Stimulated activated CD4-positive, alpha-beta T cell treated with anti-CD3 and anti-CD28 coated beads, Interleukin-1b, Interleukin-23, amount 100 ng/mL, for 1 hour (primary cell): ENCODE data around the gene PRKG1.

Experiments
- DNase-seq, 2 donors: peaks; one replicate each; pipeline ENCODE4 v3.0.0-alpha.2; 2020; ENCODE audit warnings: low read depth in 2 of 2

PRKG1 gene

DNA sequence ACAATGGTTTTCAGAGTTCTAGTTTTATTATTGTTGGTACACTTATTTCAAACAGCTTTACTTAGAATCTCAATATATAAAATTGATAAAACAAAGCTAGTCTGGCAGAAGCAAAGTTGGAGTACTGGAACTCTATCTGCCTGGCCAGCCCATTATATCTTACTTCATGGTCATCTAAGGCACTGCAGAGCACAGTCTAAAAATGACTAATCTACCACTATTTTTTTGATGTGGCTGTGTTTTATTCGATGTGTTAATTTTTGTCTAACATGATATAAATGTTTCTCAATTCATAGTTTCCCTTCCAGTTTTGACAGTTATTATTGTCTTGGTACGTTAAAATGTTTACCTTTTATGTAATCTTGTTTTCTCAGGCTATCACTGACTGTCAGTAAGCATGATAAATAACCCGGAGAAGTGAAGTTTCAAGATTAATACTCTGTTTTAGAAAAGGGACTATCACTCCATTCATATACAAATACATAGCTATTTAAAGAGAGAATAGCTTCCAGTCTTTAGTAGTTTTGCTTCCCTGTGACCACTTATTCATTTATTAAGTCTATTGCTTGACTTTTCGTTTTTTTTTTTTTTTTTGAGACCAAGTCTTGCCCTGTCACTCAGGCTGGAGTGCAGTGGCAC lies 685.7 kb downstream of the PRKG1 start:
- DNase-seq = no peak

DNA sequence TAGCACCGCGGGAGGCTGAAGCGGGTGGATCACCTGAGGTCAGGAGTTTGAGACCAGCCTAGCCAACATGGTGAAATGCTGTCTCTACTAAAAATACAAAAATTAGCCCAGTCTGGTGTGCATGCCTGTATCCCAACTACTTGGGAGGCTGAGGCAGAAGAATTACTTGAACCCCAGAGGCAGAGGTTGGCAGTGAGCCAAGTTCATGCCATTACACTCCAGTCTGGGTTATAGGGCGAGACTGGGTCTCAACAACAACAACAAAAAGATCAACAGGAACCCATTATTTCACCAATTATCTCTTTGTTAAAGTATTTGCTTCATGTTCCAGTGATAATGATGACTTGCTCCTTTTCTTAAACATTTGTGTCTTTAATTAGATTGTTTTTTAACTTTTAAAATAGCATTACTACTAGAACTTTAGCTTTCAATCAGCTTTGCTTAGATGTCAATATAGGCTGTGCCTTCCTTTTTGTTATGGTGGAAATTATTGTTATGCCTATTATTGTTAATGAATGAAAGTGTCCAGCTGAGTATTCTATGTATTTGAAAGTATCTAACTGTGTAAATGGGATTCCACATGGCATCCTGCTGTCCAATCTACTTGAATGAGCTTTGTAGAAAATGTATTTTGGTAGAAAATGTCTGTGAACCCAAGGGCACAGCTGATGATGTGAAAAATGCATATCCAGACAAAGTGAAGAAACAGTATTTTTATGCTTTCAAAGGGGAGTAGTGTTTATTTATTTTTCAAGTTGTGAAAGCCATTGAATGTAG lies 686.8 kb downstream of the PRKG1 start:
- no peak for DNase-seq

DNA sequence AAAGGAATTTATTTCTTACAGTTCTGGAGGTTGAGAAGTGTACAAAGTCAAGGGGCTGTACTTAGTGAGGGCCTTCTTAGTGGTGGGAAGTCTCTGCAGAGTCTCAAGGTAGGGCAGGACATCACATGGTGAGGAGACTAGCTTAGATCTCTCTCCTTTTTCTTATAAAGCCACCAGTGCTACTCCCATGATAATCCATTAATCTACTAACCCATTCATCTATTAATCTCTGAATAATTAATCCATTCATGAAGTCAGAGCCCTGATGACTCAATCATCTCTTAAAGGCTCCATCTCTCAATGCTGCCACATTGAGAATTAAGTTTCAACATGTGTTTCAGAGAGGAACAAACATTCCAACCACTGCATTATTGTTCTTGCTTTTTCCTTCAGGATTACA lies 689.5 kb downstream of the PRKG1 start:
- DNase-seq = no peak

DNA sequence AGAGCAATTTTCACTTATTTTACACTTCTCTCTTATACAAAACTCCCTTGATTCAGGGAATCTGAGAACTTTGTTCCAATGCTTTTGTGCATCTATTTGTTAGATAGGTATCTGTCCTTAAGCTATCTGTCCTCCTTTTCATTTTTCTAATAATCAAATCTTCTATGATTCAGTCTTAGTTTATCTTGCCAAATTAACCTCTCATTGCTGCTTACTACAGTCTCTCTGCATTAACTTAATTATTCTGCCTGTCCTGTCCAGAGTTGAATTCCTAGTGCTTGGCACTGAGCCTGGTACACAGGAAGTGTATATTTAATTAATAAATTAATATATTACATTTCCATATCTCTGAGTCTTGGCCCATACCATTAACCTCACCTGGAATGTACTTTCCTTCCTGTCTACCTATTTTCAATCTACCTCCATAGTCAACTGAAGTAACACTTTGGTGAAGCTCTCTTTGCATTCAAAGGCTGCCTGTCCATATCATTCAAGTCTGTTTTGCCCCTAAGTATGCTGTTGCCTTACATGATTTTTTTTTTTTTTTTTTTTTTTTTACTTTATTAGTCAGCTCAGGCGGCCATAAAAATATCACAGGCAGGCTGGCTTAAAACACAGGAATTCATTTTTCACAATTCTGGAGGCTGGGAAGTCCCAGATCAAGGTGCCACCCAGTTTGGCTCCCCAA lies 691.1 kb downstream of the PRKG1 start:
- DNase-seq = no peak

DNA sequence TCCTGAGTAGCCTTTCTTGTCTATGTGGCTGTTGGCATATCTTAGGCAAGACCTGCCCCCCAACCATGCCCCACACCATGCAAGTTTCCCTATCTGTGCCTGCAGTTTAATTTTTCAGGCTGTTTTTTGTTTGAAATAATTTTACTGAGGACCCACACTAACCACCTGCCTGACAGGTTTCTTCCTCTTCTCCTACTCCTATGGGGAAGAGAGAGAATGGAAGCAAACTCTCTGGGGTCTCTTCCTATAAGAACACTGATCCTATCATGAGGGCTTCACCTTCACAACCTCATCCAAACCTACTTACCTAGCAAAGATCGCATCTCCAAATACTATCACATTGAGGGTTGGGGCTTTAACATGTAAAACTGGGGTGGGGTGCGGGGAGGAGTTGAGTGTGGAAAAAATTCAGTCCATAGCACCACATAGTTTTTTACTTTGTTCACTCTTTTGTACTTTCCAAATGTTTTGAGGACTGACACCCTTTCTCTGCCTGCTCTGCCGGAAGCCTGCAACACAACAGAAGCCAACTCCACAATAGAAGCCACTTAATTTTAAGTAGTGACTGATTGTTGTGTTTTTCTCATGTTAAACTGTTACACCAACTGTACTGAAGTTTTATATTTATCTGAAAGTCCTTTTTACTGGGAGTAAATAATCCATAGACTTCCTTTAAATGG lies 692.3 kb downstream of the PRKG1 start:
- no peak for DNase-seq

DNA sequence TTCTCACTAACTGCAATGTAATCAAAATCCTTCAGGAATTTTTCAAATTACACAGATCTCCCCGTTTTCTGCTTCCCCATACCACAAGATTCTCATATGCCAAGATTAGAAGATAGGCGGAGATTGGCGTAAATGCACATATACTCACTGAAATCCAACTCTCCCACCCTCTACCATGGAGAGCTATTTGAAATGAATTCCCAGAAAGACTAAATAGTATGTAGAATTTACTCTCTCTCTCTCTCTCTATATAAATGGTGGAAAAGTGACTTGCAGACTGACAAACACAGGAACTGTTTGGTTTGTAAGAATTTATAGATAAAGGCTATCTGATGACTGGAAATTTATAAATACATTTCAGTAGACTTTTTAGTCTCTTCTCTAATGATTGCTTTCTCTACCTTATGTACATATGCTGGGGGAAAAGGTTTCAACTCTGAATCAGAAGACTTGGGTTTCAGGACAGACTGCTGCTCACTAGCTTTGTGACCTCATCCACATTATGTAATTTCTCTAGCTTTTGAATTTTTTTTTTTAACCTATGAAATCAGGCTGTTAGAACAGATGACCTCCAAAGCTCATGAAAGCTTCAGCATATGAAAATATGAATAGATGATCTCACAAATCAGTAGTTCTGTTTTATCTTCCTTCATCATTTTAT lies 692.9 kb downstream of the PRKG1 start:
- DNase-seq = no peak

DNA sequence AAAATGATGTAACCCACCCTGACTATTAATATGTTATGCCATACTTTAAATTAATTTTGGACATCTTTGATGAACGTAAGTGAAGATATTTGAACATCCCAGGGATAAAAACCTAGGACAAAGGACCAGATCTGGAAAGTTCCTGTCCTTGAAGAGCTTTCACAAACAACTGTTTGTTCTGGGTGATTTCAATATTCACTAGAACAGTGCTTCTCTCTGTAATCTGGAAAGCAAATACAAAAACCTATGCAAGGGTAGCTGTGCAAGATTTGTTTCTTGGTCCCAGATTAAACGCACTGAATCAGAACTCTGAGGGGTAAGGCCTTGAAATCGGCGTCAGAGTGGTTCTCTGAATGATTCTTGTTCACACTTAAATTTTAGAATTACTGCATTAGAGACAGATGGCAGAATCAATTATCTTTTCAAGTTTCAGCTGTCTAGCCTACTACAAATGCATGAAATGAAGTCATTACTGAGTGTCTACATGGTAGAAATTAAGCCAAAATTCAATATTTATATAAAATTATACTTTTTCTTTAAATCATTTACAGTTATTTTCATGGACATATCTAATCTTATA lies 694.7 kb downstream of the PRKG1 start:
- no peak for DNase-seq

DNA sequence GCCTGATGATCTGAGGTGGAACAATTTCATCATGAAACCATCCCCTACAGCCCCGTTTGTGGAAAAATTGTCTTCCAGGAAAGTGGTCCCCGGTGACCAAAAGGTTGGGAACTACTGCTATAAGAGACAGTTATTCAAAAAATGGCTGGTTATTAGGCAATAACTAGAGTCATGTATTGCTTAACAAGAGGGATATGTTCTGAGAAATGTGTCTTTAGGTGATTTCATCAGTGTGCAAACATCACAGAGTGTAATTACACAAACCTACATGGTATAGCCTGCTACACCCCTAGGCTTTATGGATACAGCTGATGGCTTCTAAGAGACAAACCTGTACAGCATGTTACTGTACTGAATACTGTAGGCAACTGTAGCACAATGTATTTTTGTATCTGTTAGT lies 696.4 kb downstream of the PRKG1 start:
- DNase-seq = no peak

DNA sequence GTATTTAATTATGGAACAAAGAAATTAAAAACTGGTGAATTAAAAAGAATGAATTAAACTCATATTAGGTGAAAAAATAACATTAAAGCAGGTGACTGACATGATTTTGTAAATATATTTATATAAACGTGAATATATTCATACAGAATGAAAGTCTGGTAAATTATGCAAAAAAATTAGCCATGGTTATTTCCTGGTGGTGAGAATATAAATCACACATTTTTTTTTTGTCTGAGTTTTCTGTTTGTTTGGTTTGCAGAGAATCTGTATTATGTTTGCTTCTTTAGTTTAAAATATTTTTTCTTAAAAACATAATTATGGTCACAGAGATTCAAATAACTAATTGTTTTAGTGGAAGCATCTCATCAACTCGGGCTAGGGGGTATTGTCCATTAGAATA lies 698.1 kb downstream of the PRKG1 start:
- DNase-seq = no peak

DNA sequence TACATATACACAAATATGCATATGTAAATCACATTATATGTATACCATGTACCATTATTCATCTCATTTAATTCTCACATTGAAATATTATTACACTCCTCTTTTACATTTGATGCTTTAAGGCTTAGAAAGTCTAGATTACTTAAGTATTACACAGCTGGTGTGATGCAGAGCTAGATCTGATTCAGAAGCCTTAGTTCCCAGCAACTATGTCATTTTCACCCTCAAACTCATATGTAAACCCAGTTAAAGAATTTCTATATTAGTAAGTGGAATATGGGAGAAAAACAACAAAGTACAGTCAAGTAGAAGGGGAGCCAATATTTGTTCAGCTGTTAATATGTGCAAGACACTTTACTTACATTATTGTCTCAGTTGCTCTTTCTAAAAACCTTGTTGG lies 699.4 kb downstream of the PRKG1 start:
- no peak for DNase-seq

DNA sequence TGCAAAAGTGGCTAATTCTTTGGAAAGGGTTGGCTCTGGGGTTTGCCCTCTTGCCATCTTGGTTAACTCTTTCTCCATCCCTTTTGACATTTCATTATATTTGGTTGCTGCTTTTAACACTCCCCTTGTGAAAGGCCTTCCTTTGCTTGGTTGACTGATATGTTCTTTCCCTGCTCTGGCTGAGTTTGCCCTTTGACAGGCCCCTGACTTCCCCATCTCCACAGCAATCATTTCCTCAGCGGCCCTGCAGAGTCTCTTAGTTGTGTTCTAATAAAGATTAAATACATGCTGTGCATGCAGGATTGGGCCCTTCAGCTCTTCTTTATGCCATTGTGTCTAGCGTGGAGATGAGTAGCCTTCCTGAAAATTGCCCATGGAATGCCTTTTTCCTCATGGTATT lies 709.7 kb downstream of the PRKG1 start:
- DNase-seq = no peak

DNA sequence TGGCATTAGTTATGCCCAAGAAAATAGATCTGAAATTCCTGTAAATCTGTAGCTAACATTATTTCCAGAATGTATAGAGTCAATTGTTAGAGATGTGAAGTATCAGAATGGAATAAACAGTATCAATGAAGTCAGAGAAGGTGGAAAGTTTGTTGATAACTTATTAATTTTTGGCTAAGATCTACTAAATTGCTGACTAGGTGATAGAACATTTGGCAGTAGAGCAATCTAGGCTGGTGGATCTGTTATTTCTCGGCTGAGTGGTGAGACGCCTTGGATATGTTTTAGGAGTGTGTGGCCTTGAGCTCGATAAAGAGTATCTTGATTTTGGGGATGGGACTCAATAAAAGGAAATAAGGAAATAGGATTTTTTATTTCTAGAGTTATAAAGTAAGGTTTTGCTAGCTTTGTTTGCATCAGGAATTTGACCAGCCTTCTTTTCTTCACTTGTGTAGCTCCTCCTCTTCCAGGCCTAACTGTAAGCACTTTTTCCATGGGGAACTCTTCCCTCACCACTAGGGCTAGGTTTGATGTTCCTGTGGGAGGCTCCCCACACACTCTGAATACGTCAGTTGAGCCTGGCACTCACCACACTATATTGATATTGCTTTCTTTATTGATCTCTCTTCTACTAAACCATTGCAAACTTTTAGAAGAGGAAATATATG lies 711.9 kb downstream of the PRKG1 start:
- no peak for DNase-seq

DNA sequence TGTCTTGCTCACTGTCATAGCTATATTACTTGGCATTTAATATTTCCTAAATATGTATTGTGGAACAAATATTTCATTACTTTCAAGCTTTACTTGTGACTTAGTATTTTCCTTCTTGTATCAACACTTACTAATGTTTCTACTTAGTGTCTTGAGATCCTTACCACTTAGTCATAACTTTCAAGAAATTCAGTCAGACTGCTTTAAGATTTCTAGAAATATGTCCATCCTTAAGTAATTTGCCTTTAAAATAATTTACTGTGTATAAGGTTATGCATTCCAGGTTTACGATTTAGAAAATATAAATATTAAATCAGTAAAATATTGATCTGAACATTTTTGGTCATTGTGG lies 712.4 kb downstream of the PRKG1 start:
- DNase-seq = no peak

DNA sequence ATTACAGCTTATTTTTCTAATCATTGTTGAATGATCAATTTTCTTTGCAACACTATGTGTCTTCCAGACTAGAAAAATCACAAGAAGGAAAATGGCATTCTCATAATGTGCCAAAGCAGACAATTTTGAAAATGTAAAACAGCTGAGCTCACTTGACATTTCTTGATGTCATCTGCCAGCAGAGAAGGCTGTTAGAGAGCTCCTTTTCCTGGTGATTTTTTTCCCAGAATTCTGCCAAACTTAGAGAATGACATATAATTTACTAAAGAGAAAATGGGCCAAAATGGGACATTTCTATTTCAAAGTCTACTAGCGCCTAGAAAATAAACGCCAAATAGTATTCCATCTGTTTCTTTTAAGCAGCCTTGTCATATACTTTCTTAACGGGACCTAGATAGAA lies 714.0 kb downstream of the PRKG1 start:
- DNase-seq = no peak

DNA sequence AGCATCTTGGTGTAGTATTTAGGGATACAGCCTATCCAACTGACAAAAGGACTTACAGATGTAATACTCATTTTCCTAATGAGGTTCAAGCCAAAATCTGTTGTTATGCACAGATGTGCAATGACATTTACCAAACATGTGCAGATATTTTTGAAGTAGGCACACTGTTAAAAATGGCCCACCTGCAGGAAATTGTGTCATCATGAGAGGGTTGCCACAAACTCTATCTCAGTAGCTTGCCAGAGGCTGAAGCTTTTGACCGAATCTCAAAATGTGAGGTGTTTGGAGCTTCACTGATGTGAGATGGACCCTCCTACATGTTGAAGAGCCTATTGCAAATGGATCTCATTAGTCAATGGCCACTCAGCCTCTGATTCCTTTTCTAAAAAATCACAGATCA lies 714.8 kb downstream of the PRKG1 start:
- DNase-seq = no peak

DNA sequence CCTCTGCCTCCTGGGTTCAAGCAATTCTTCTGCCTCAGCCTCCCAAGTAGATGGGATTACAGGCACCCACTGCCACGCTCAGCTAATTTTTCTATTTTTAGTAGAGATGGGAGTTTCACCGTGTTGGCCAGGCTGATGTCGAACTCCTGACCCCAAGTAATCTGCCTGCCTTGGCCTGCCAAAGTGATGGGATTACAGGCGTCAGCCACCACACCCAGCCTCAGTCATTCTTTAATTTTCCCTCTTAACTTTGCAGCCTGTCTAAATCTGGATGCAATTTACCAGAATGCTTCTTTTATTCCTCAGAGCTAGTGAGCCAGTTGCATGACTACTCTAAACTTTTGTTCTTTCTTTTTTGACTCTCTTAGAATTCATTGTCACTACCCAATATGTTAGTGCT lies 715.6 kb downstream of the PRKG1 start:
- DNase-seq = no peak

DNA sequence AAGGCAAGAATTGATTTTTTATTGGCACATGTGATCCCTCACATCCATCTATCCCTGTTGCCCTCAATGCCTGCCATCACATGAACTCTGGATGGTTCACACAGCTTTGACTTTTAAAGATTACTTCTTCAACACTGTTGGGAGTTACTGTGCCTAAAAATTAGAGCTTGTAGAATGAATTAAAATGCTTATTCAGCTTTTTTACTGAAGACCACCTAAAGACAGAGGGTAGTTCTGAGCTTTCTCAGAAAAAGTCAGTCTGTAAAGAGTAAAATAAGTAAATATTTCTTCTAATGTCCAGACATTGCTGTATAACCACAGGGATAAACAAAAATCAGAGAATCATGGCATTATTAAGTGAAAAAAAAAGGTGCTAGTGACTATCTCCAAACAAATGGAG lies 718.4 kb downstream of the PRKG1 start:
- DNase-seq = no peak

DNA sequence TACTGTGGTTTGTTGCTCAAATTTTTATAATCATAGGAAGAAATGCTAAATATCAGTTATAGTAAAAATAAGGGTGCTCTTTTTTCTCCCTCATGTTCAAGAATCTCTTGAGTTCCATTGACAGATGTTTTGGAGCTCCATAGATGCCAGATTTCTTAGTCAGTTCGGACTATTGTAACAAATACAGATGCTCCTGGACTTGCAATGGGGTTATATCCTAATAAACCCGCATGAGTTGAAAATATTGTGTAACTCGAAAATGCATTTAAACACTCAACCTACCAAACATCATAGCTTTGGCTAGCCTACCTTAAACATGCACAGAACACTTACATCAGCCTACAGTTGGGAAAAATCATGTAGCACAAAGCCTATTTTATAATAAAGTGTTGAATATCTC lies 725.8 kb downstream of the PRKG1 start:
- no peak for DNase-seq

DNA sequence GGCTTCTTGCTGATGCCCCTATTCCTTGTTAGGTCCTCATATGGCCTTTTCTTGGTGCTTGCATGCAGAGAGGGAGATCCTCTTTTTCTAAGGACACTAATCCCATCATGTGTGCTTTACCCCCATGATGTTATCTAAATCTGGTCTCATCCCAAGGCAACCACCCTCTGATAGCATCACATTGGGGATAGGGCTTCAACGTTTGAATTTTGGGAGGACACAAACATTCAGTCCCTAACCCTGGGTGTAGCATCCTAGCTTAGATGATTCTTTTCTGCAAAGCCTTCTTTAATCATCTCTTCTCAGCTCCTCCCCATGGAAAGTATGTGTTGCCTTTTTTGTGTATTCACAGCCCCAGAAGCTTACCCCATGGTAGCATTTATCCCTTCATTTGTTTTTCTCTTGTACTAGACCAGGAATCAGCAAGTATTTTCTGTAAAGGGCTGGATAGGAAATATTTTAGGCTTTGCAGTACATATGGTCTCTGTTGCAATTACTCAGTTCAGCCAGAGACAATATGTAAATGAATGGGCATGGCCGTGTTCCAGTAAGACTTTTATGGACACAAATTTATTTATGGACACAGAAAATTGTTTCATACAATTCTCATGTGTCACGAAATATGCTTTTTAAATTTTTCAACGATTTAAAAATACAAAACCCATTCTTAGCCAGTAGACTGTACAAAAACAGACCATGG lies 726.6 kb downstream of the PRKG1 start:
- DNase-seq = no peak

DNA sequence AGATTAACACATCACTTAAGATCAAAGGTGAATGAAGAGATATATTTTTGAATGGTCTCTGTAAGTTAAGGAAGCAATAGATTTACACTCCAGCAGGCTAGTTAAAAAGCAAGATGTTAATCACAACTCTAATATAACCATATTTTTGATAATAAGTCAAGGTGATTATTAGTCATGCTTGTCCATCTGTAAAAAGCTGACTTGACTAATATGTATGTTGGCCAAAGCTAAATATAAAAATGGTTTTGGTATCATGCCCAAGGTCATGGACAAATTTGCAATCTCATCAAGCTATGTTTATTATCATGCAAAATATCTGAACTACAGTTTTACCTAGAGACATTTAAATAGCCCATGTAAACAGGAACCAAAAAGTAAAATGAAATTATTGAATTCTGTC lies 727.7 kb downstream of the PRKG1 start:
- DNase-seq = no peak

DNA sequence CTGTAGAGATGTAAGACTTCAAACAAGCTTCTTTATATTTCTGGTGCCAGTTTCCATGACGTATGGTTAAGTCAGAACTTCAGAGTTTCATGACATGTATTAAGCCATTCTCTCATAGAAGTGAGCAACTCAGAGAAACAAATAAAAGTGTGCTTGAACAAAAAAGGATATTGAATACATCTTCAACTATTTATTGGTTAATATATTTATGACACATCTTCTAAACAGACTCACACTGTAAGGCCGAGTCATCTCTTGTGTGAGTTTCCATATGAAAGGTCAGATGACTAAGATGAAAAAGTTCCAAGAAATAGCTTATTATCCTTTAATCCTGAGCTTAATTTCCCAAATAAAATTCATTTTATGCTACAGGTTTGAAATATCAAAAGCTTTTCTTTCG lies 730.6 kb downstream of the PRKG1 start:
- no peak for DNase-seq
